HepG2 (cell line): ENCODE measurements around the gene MRPL37. TPM values are rescaled to one million over a fixed set of nuclear protein-coding genes. Genes with fewer than 3 reads are reported as not detected.

ENCODE experiments used
- ATAC-seq: fragments of 200-7000 bp; cut with Tn5 transposase; 3 replicates; pipeline ENCODE4 v1.9.1; 2020; ENCODE audit warnings: mild to moderate bottlenecking, moderate library complexity
- BruUV-seq: library from RNA; stranded (reverse); fragments of 400-500 nt; replicated peaks from 2 replicates; lab custom pipeline; 2021; lab: Mats Ljungman, UMichigan
- CTCF ChIA-PET: fragments of 300-600 bp; formaldehyde crosslinking; extraction: SDS; loops from one replicate; lab custom pipeline; 2021; ENCODE audit warnings: low total read pairs, inconsistent platforms, low intra/inter-chr PET ratio; lab: Yijun Ruan, JAX
- POLR2A ChIA-PET: fragments of 350-600 bp; sonication (Branson Sonifier 250); formaldehyde crosslinking; loops from one replicate; lab custom pipeline; 2020; ENCODE audit warnings: antibody characterized with exemption, inconsistent platforms; lab: Yijun Ruan, JAX
- DNase-seq: peaks from one replicate; pipeline ENCODE4 v3.0.0-alpha.2; 2015; ENCODE audit warnings: low spot score
- FAIRE-seq: peaks from 3 replicates; lab custom pipeline; 2011; peaks lifted over from hg19 to GRCh38; lab: Jason Lieb, UNC
- H2AFZ ChIP-seq: one replicate; pipeline ENCODE4 v1.6.1; 2011; ENCODE audit warnings: low read length, inconsistent platforms
- H3K27ac ChIP-seq: fragments of 300-600 bp; 3 replicates; pipeline ENCODE4 v1.8.0; 2011; ENCODE audit warnings: mixed run types, mild to moderate bottlenecking, mixed read lengths, low read length, inconsistent platforms; ENCODE audit not compliant: insufficient read depth; ENCODE audit errors: extremely low read length
- H3K27me3 ChIP-seq, 2 experiments: fragments of 200-600 bp in 1 of 2; 2 replicates in 1 of 2; 3 replicates in 1 of 2; pipeline versions ENCODE4 v1.6.0 to v1.8.0; 2011; ENCODE audit warnings: low read length in 2 of 2, mild to moderate bottlenecking in 2 of 2, moderate library complexity in 2 of 2, inconsistent platforms in 1 of 2; ENCODE audit not compliant: insufficient read depth in 2 of 2, control insufficient read depth in 1 of 2
- H3K36me3 ChIP-seq, 2 experiments: fragments of 200-600 bp in 1 of 2; replicated peaks in 1 of 2; 2 replicates in 1 of 2; 3 replicates in 1 of 2; pipeline versions ENCODE4 v1.5.1 to v1.8.0; 2011; ENCODE audit warnings: low read length in 2 of 2, inconsistent platforms in 1 of 2; ENCODE audit not compliant: insufficient read depth in 2 of 2, control insufficient read depth in 1 of 2
- H3K4me1 ChIP-seq: 2 replicates; pipeline ENCODE4 v1.5.1; 2012; ENCODE audit warnings: low read length, inconsistent platforms; ENCODE audit not compliant: insufficient read depth
- H3K4me2 ChIP-seq: 2 replicates; pipeline ENCODE4 v1.6.0; 2011; ENCODE audit warnings: low read depth, low read length, inconsistent platforms
- H3K4me3 ChIP-seq, 3 experiments: fragments of 200-600 bp in 1 of 3; sonication (generic), shearing (Covaris generic) in 1 of 3; replicated peaks in 1 of 3; 2 replicates each; pipeline ENCODE4 v1.5.1; 2011 to 2016; ENCODE audit warnings: low read length in 3 of 3, inconsistent platforms in 2 of 3, low read depth in 2 of 3, mild to moderate bottlenecking in 2 of 3, control low read depth in 1 of 3, mixed read lengths in 1 of 3; ENCODE audit not compliant: insufficient read depth in 1 of 3
- H3K79me2 ChIP-seq: one replicate; pipeline ENCODE4 v1.6.1; 2011; ENCODE audit warnings: low read length, inconsistent platforms; ENCODE audit not compliant: insufficient read depth
- H3K9ac ChIP-seq: 2 replicates; pipeline ENCODE4 v1.6.0; 2011; ENCODE audit warnings: mild to moderate bottlenecking, low read depth, low read length, inconsistent platforms; ENCODE audit not compliant: insufficient read depth
- H3K9me3 ChIP-seq: 2 replicates; pipeline ENCODE4 v1.5.1; 2012; ENCODE audit warnings: mild to moderate bottlenecking, low read length
- H4K20me1 ChIP-seq: 2 replicates; pipeline ENCODE4 v1.6.0; 2011; ENCODE audit warnings: inconsistent platforms, mild to moderate bottlenecking, low read length, moderate library complexity; ENCODE audit not compliant: insufficient read depth
- ARNT2 ChIP-seq: sonication (generic); formaldehyde crosslinking; IDR thresholded peaks from 2 replicates; pipeline ENCODE4 v1.8.0; 2022; ENCODE audit warnings: mild to moderate bottlenecking, low read depth, missing genetic modification reagents, moderate library complexity
- CENPX ChIP-seq: sonication (generic); formaldehyde crosslinking; IDR thresholded peaks from 2 replicates; pipeline ENCODE4 v1.9.0; 2021; ENCODE audit warnings: mild to moderate bottlenecking, missing genetic modification reagents, moderate library complexity
- FOXJ3 ChIP-seq: sonication (generic); formaldehyde crosslinking; IDR thresholded peaks from 2 replicates; pipeline ENCODE4 v1.4.0; 2020; ENCODE audit warnings: missing genetic modification reagents, mild to moderate bottlenecking, borderline replicate concordance
- LCORL ChIP-seq, 2 experiments: fragments of 450-650 bp in 1 of 2; sonication (generic) in 1 of 2; formaldehyde crosslinking in 1 of 2; IDR thresholded peaks; 2 replicates each; pipeline versions ENCODE4 v1.5.0 to v1.6.1; 2017 to 2020; ENCODE audit warnings: antibody characterized with exemption in 1 of 2, missing genetic modification reagents in 1 of 2
- SKI ChIP-seq: fragments of 450-650 bp; IDR thresholded peaks from one replicate; pipeline ENCODE4 v1.6.1; 2018; ENCODE audit warnings: mild to moderate bottlenecking; ENCODE audit not compliant: partially characterized antibody
- SP140L ChIP-seq: sonication (generic); formaldehyde crosslinking; IDR thresholded peaks from 2 replicates; pipeline ENCODE4 v1.4.0; 2020; ENCODE audit warnings: missing genetic modification reagents, borderline replicate concordance
- ZNF205 ChIP-seq: IDR thresholded peaks from 2 replicates; pipeline ENCODE4 v1.6.1; 2018; ENCODE audit warnings: missing biosample characterization, missing genetic modification reagents
- ZNF577 ChIP-seq: sonication (generic); formaldehyde crosslinking; IDR thresholded peaks from 2 replicates; pipeline ENCODE4 v1.4.0; 2020; ENCODE audit warnings: mild to moderate bottlenecking, low read depth, missing genetic modification reagents, borderline replicate concordance
- ZNF720 ChIP-seq: sonication (generic); formaldehyde crosslinking; IDR thresholded peaks from 2 replicates; pipeline ENCODE4 v1.4.0; 2020; ENCODE audit warnings: missing genetic modification reagents
- WGBS: methylation state at CpG from one replicate; pipeline ENCODE4 v1.1.6; 2017; ENCODE audit warnings: low lambda C conversion rate; 5-methylcytosine and 5-hydroxymethylcytosine counted together
- in situ Hi-C: cut with HindIII; loops from 2 replicates; pipeline ENCODE4 v1.10.0; 2017; ENCODE audit warnings: low pct_unique_long_range_greater_than_20kb; ENCODE audit not compliant: extremely low pct_ligation_motif_present
- intact Hi-C: fragments of 100-400 bp; cut with micrococcal nuclease; formaldehyde crosslinking; loops from one replicate; pipeline ENCODE4 v1.10.0; 2022; ENCODE audit not compliant: unreplicated experiment
- polyA plus RNA-seq, 8 experiments: library from polyadenylated mRNA; depleted of rRNA in 3 of 8; stranded (reverse) in 7 of 8; unstranded in 1 of 8; fragments of >200 nt; fragmentation: Illumina TruSeq in 4 of 8; extraction: Trizol in 4 of 8; gene quantifications; 2 replicates each; pipeline versions ENCODE4 v1.2.1 to v1.2.3, GENCODE V29; 2011 to 2016; ENCODE audit warnings: low read depth in 4 of 8, missing spikeins in 1 of 8, mixed read lengths in 1 of 8; ENCODE audit not compliant: insufficient read depth in 1 of 8
- total RNA-seq, 5 experiments: library from RNA; depleted of rRNA; stranded (reverse); fragments of >200 nt; fragmentation: Illumina TruSeq; extraction: Trizol; gene quantifications; 2 replicates each; pipeline ENCODE4 v1.2.3, GENCODE V29; 2016; ENCODE audit warnings: low read depth in 1 of 5

The MRPL37 gene
- total and polyA plus RNA-seq, 2 of the 13 experiments (the other 11 are each of a cell fraction or from before 2014, with no cell fraction given) = 31.7 to 127 TPM

- no peak for DNase-seq
- ChIA-PET CTCF (no interaction called here), POLR2A (no interaction called here)
- Histone ChIP-seq H2AFZ (no peak overlapping the region), H4K20me1 (no peaks in the 10 kb centered on the region), H3K4me3 (no peak overlapping the region), H3K4me2 (no peak overlapping the region), H3K27ac (no peak overlapping the region), H3K9ac (no peak overlapping the region), H3K9me3 (no peaks in the 10 kb centered on the region), H3K27me3 (no peaks in the 10 kb centered on the region; a peak in 1 of 5 replicates), H3K36me3 (peaks cover 0 to 4% of the 10 kb centered on the region in 2 experiments; a peak in 2 of 5 replicates), H3K79me2 (no peaks in the 10 kb centered on the region), H3K4me1 (peaks cover 29% of the 10 kb centered on the region)
- in situ Hi-C loops = no loop called here
- intact Hi-C loops = no loop called here
- WGBS = 97% methylated on average over 23 of the region's 23 CpGs
- TF ChIP-seq CENPX (CRISPR knock-in tag) = no peak
- no TSS peak for BruUV-seq
- ATAC-seq = no peak
- no peak for FAIRE-seq
These were observed 57.9 kb downstream of the MRPL37 start for GRCh38 chr1:54257876-54258275.

GRCh38 chr1:54259546-54260140 is 59.7 kb downstream of the MRPL37 start:
- intact Hi-C loops (no loop called here), in situ Hi-C loops (no loop called here)
- Histone ChIP-seq H3K27me3 (no peaks in the 10 kb centered on the region; a peak in 1 of 5 replicates), H3K79me2 (no peaks in the 10 kb centered on the region), H3K4me1 (peaks cover 29% of the 10 kb centered on the region), H3K4me3 (no peak overlapping the region), H3K9me3 (no peaks in the 10 kb centered on the region), H3K4me2 (no peak overlapping the region), H3K36me3 (peaks cover 1 to 3% of the 10 kb centered on the region in 2 experiments; a peak in 2 of 5 replicates), H2AFZ (no peak overlapping the region), H3K9ac (no peak overlapping the region), H3K27ac (no peak overlapping the region), H4K20me1 (no peaks in the 10 kb centered on the region)
- DNase-seq (no peak), ATAC-seq (no peak), FAIRE-seq (no peak)
- ChIA-PET CTCF (no interaction called here), POLR2A (no interaction called here)
- BruUV-seq = no TSS peak
- 94% methylated on average over 16 of the region's 16 CpGs for WGBS
- TF ChIP-seq ZNF720 (CRISPR knock-in tag) = no peak
- no peak for TF ChIP-seq SKI
- TF ChIP-seq SP140L (CRISPR knock-in tag) = no peak
- no peak for TF ChIP-seq LCORL (IDR thresholded peaks at IDR 0.05)
- TF ChIP-seq LCORL (CRISPR knock-in tag; IDR thresholded peaks at IDR 0.05) = no peak
- no peak for TF ChIP-seq FOXJ3 (CRISPR knock-in tag)
- TF ChIP-seq ZNF577 (CRISPR knock-in tag) = no peak
- TF ChIP-seq ZNF205 = no peak
- no peak for TF ChIP-seq ARNT2 (CRISPR knock-in tag)
